Measurements from ENCODE around the gene PRPF19. TPM values are rescaled to one million over a fixed set of nuclear protein-coding genes. Genes with fewer than 3 reads are reported as not detected.

The PRPF19 gene
- total RNA-seq, 1 experiment from 2014 or later = 115 TPM

- DNase-seq (ENCODE audit: unreplicated experiment) = no peak
- Mint-ChIP-seq H3K4me3 (ENCODE audit: unreplicated experiment) (no peak overlapping the region), H3K4me1 (ENCODE audit: insufficient read depth, unreplicated experiment) (peaks cover 8% of the 10 kb centered on the region), H3K9me3 (ENCODE audit: unreplicated experiment) (no peaks in the 10 kb centered on the region), H3K27ac (ENCODE audit: low read depth, unreplicated experiment) (no peak overlapping the region), H3K27me3 (ENCODE audit: insufficient read depth, unreplicated experiment) (peaks cover 14% of the 10 kb centered on the region), H3K36me3 (ENCODE audit: insufficient read depth, unreplicated experiment) (no peaks in the 10 kb centered on the region)
- TF ChIP-seq CTCF (IDR thresholded peaks at IDR 0.05; ENCODE audit: unreplicated experiment) = no peak
- BruUV-seq (replicated peaks) = no TSS peak
- intact Hi-C loops (cut with micrococcal nuclease) = no loop called here
- ChIA-PET POLR2A (no interaction called here), CTCF (no interaction called here)
Measured at GRCh38 chr11:60950024-60950423, 43.6 kb upstream of the PRPF19 start.

- H3K4me1 Mint-ChIP-seq (ENCODE audit: insufficient read depth, unreplicated experiment) = peaks cover 8% of the 10 kb centered on the region
- peaks cover 14% of the 10 kb centered on the region for H3K27me3 Mint-ChIP-seq (ENCODE audit: insufficient read depth, unreplicated experiment)
- H3K9me3 Mint-ChIP-seq (ENCODE audit: unreplicated experiment) = no peaks in the 10 kb centered on the region
- BruUV-seq (replicated peaks) = no TSS peak
- no peak for TF ChIP-seq CTCF (IDR thresholded peaks at IDR 0.05; ENCODE audit: unreplicated experiment)
- no peaks in the 10 kb centered on the region for H3K36me3 Mint-ChIP-seq (ENCODE audit: insufficient read depth, unreplicated experiment)
- no peak for DNase-seq (ENCODE audit: unreplicated experiment)
- H3K4me3 Mint-ChIP-seq (ENCODE audit: unreplicated experiment) = no peak overlapping the region
- intact Hi-C loops (cut with micrococcal nuclease) = no loop called here
- ChIA-PET CTCF (interaction anchor here (0.7 kb wide), 2 partner anchors 20 to 22 kb away, joined by 3 read pairs; no protein-coding TSS in a partner anchor), POLR2A (interaction anchor here (1.3 kb wide), 1 partner anchor 22 kb away, joined by 3 read pairs; no protein-coding TSS in a partner anchor)
- no peak overlapping the region for H3K27ac Mint-ChIP-seq (ENCODE audit: low read depth, unreplicated experiment)
Measured at GRCh38 chr11:60948250-60948649, 41.9 kb upstream of the PRPF19 start.

GRCh38 chr11:60947700-60948099, 41.3 kb upstream of the PRPF19 start:
- POLR2A ChIA-PET = interaction anchor here (1.3 kb wide), 1 partner anchor 22 kb away, joined by 3 read pairs; no protein-coding TSS in a partner anchor
- H3K9me3 Mint-ChIP-seq (ENCODE audit: unreplicated experiment) = no peaks in the 10 kb centered on the region
- no peak overlapping the region for H3K27ac Mint-ChIP-seq (ENCODE audit: low read depth, unreplicated experiment)
- peaks cover 14% of the 10 kb centered on the region for H3K27me3 Mint-ChIP-seq (ENCODE audit: insufficient read depth, unreplicated experiment)
- BruUV-seq (replicated peaks) = no TSS peak
- CTCF ChIA-PET = interaction anchor here (0.7 kb wide), 1 partner anchor 21 kb away, joined by 3 read pairs; no protein-coding TSS in a partner anchor
- intact Hi-C loops (cut with micrococcal nuclease) = no loop called here
- TF ChIP-seq CTCF (IDR thresholded peaks at IDR 0.05; ENCODE audit: unreplicated experiment) = no peak
- peaks cover 7% of the 10 kb centered on the region for H3K4me1 Mint-ChIP-seq (ENCODE audit: insufficient read depth, unreplicated experiment)
- H3K4me3 Mint-ChIP-seq (ENCODE audit: unreplicated experiment) = no peak overlapping the region
- H3K36me3 Mint-ChIP-seq (ENCODE audit: insufficient read depth, unreplicated experiment) = no peaks in the 10 kb centered on the region
- no peak for DNase-seq (ENCODE audit: unreplicated experiment)

- BruUV-seq (replicated peaks) = no TSS peak
- POLR2A ChIA-PET = no interaction called here
- no peak overlapping the region for H3K4me3 Mint-ChIP-seq (ENCODE audit: unreplicated experiment)
- CTCF ChIA-PET = interaction anchor here (0.8 to 1.6 kb wide), 3 partner anchors 17 to 47 kb away, joined by 3 to 5 read pairs (median 4); no protein-coding TSS in a partner anchor
- TF ChIP-seq CTCF (IDR thresholded peaks at IDR 0.05; ENCODE audit: unreplicated experiment) = no peak
- no peaks in the 10 kb centered on the region for H3K36me3 Mint-ChIP-seq (ENCODE audit: insufficient read depth, unreplicated experiment)
- DNase-seq (ENCODE audit: unreplicated experiment) = no peak
- H3K4me1 Mint-ChIP-seq (ENCODE audit: insufficient read depth, unreplicated experiment) = no peaks in the 10 kb centered on the region
- no peaks in the 10 kb centered on the region for H3K9me3 Mint-ChIP-seq (ENCODE audit: unreplicated experiment)
- H3K27me3 Mint-ChIP-seq (ENCODE audit: insufficient read depth, unreplicated experiment) = peaks cover 14% of the 10 kb centered on the region
- intact Hi-C loops (cut with micrococcal nuclease) = no loop called here
- H3K27ac Mint-ChIP-seq (ENCODE audit: low read depth, unreplicated experiment) = no peak overlapping the region
Measured at GRCh38 chr11:60946601-60947264, 40.3 kb upstream of the PRPF19 start.
